Thyroid gland (tissue), 4 donors: ENCODE measurements around the gene CHL1. TPM values are rescaled to one million over a fixed set of nuclear protein-coding genes. Genes with fewer than 3 reads are reported as not detected.

Source experiments
- DNase-seq, 2 donors: peaks; one replicate each; pipeline ENCODE4 v3.0.0-alpha.2; 2019
- H3K27ac ChIP-seq, 3 donors: fragments of 200-600 bp; sonication (generic); 1 replicate in 2 of 3; 2 replicates in 1 of 3; pipeline ENCODE4 v1.5.1; 2016 to 2019; ENCODE audit warnings: mild to moderate bottlenecking in 1 of 3, moderate library complexity in 1 of 3
- H3K27me3 ChIP-seq: fragments of 200-600 bp; sonication (generic); one replicate; pipeline ENCODE4 v1.5.1; 2019
- H3K36me3 ChIP-seq, 2 donors: fragments of 200-600 bp; sonication (generic); one replicate each; pipeline ENCODE4 v1.5.1; 2016 to 2019
- H3K4me1 ChIP-seq, 2 donors: fragments of 200-600 bp; sonication (generic); one replicate each; pipeline ENCODE4 v1.5.1; 2017 to 2019
- H3K4me3 ChIP-seq, 3 donors: fragments of 200-600 bp; sonication (generic); replicated peaks in 1 of 3; 1 replicate in 2 of 3; 2 replicates in 1 of 3; pipeline ENCODE4 v1.5.1; 2016; ENCODE audit warnings: mild to moderate bottlenecking in 1 of 3
- H3K9me3 ChIP-seq: fragments of 200-600 bp; sonication (generic); one replicate; pipeline ENCODE4 v1.5.1; 2017
- CTCF ChIP-seq, 6 experiments: fragments of 200-600 bp in 3 of 6; fragments of 450-650 bp in 3 of 6; sonication (generic) in 3 of 6; IDR thresholded peaks; one replicate each; pipeline ENCODE4 v1.5.1; 2016 to 2019; ENCODE audit warnings: antibody characterized with exemption in 6 of 6, mild to moderate bottlenecking in 2 of 6, inconsistent platforms in 1 of 6, moderate library complexity in 1 of 6
- POLR2A ChIP-seq, 2 donors: fragments of 450-650 bp; IDR thresholded peaks; one replicate each; pipeline ENCODE4 v1.6.1; 2017; ENCODE audit warnings: antibody characterized with exemption in 2 of 2, mild to moderate bottlenecking in 2 of 2, moderate library complexity in 1 of 2
- whole genome bisulfite sequencing, 2 donors: methylation state at CpG; one replicate each; pipeline ENCODE4 v1.1.5; 2017; 5-methylcytosine and 5-hydroxymethylcytosine counted together
- intact Hi-C: fragments of 100-400 bp; cut with DNase I; formaldehyde crosslinking; loops from one replicate; pipeline ENCODE4 v1.15.1; 2023
- total RNA-seq, 4 donors: library from RNA; depleted of rRNA; stranded (reverse); fragments of >200 nt; gene quantifications; one replicate each; pipeline ENCODE4 v1.2.3, GENCODE V29; 2016

CHL1 gene
- total RNA-seq, 4 donors from 2014 or later = 3.1 to 5.0 (median 4.3) TPM

- intact Hi-C loops = no loop called here
- no peak for TF ChIP-seq CTCF (IDR thresholded peaks at IDR 0.05)
- no peak for TF ChIP-seq POLR2A (IDR thresholded peaks at IDR 0.05)
- no peaks in the 10 kb centered on the region for H3K27me3 ChIP-seq
- no peak for DNase-seq
- 85 to 89% methylated on average over 3 of the region's 3 CpGs for WGBS, 2 donors
- no peaks in the 10 kb centered on the region for H3K9me3 ChIP-seq
- no peak overlapping the region for H3K27ac ChIP-seq
- H3K4me1 ChIP-seq = no peaks in the 10 kb centered on the region
- H3K36me3 ChIP-seq = no peaks in the 10 kb centered on the region
- no peak overlapping the region for H3K4me3 ChIP-seq
Measured at GRCh38 chr3:353191-353739, 156.7 kb downstream of the CHL1 start.

GRCh38 chr3:354432-354831 is 157.9 kb downstream of the CHL1 start:
- TF ChIP-seq POLR2A (IDR thresholded peaks at IDR 0.05) (no peak), CTCF (IDR thresholded peaks at IDR 0.05) (peak; percentile 40 to 75 (median 60))
- H3K36me3 ChIP-seq = no peaks in the 10 kb centered on the region
- no peak overlapping the region for H3K27ac ChIP-seq
- H3K4me3 ChIP-seq = no peak overlapping the region
- peak in 1 of 2 donors; percentile 6 for DNase-seq
- no peaks in the 10 kb centered on the region for H3K9me3 ChIP-seq
- H3K4me1 ChIP-seq = no peaks in the 10 kb centered on the region
- no peaks in the 10 kb centered on the region for H3K27me3 ChIP-seq
- WGBS, 2 donors = 31 to 45% methylated on average over 3 of the region's 3 CpGs
- intact Hi-C loops = no loop called here

- H3K36me3 ChIP-seq = no peaks in the 10 kb centered on the region
- no peaks in the 10 kb centered on the region for H3K4me1 ChIP-seq
- H3K9me3 ChIP-seq = no peaks in the 10 kb centered on the region
- H3K4me3 ChIP-seq = no peak overlapping the region
- TF ChIP-seq POLR2A (IDR thresholded peaks at IDR 0.05) = no peak
- TF ChIP-seq CTCF (IDR thresholded peaks at IDR 0.05) = no peak
- H3K27me3 ChIP-seq = no peaks in the 10 kb centered on the region
- intact Hi-C loops = no loop called here
- H3K27ac ChIP-seq = no peak overlapping the region
- peak; percentile 19 to 29 for DNase-seq
- 33 to 40% methylated on average over 8 of the region's 8 CpGs for WGBS, 2 donors
Measured at GRCh38 chr3:355622-356021, 159.1 kb downstream of the CHL1 start.

- 46 to 62% methylated on average over 4 of the region's 4 CpGs for WGBS, 2 donors
- no peaks in the 10 kb centered on the region for H3K36me3 ChIP-seq
- no peaks in the 10 kb centered on the region for H3K9me3 ChIP-seq
- H3K27ac ChIP-seq = no peak overlapping the region
- intact Hi-C loops = no loop called here
- no peaks in the 10 kb centered on the region for H3K4me1 ChIP-seq
- DNase-seq = no peak
- no peaks in the 10 kb centered on the region for H3K27me3 ChIP-seq
- TF ChIP-seq CTCF (IDR thresholded peaks at IDR 0.05) = no peak
- no peak for TF ChIP-seq POLR2A (IDR thresholded peaks at IDR 0.05)
- no peak overlapping the region for H3K4me3 ChIP-seq
Measured at GRCh38 chr3:356952-357351, 160.4 kb downstream of the CHL1 start.

- Histone ChIP-seq H3K27ac (no peak overlapping the region), H3K9me3 (no peaks in the 10 kb centered on the region), H3K4me3 (no peak overlapping the region), H3K36me3 (no peaks in the 10 kb centered on the region), H3K4me1 (no peaks in the 10 kb centered on the region), H3K27me3 (no peaks in the 10 kb centered on the region)
- 20 to 29% methylated on average over 3 of the region's 3 CpGs for WGBS, 2 donors
- TF ChIP-seq CTCF (IDR thresholded peaks at IDR 0.05) (no peak), POLR2A (IDR thresholded peaks at IDR 0.05) (no peak)
- intact Hi-C loops = no loop called here
- DNase-seq = peak in 1 of 2 donors; percentile 6
Measured at GRCh38 chr3:359672-360071, 163.1 kb downstream of the CHL1 start.
